Trophoblast cell (in vitro differentiated cells and primary cell): ENCODE results near the gene SLC16A8.

Source experiments
- DNase-seq, 2 donors: peaks; one replicate each; pipeline ENCODE4 v3.0.0-alpha.2; 2016
- H2AFZ ChIP-seq: 2 replicates; pipeline ENCODE4 v1.6.1; 2013; ENCODE audit warnings: low read length, moderate library complexity, mild to moderate bottlenecking; ENCODE audit not compliant: insufficient read depth, poor library complexity
- H2AK5ac ChIP-seq: 2 replicates; pipeline ENCODE4 v1.6.1; 2013; ENCODE audit warnings: mild to moderate bottlenecking, low read length
- H2BK120ac ChIP-seq: 2 replicates; pipeline ENCODE4 v1.6.1; 2013; ENCODE audit warnings: low read length, mild to moderate bottlenecking, moderate library complexity; ENCODE audit not compliant: insufficient read depth, poor library complexity
- H2BK12ac ChIP-seq: 2 replicates; pipeline ENCODE4 v1.6.1; 2013; ENCODE audit warnings: mild to moderate bottlenecking, low read length, moderate library complexity
- H2BK5ac ChIP-seq: 2 replicates; pipeline ENCODE4 v1.6.1; 2013; ENCODE audit warnings: low read length, low read depth, moderate library complexity, mild to moderate bottlenecking; ENCODE audit not compliant: poor library complexity
- H3K14ac ChIP-seq: 2 replicates; pipeline ENCODE4 v1.6.1; 2013; ENCODE audit warnings: mild to moderate bottlenecking, low read length
- H3K18ac ChIP-seq: 2 replicates; pipeline ENCODE4 v1.6.1; 2013; ENCODE audit warnings: mild to moderate bottlenecking, low read length
- H3K23ac ChIP-seq: 2 replicates; pipeline ENCODE4 v1.6.1; 2013; ENCODE audit warnings: low read length
- H3K27ac ChIP-seq: 2 replicates; pipeline ENCODE4 v1.5.1; 2013; ENCODE audit warnings: low read depth, mild to moderate bottlenecking, inconsistent platforms, low read length, moderate library complexity
- H3K27me3 ChIP-seq: 2 replicates; pipeline ENCODE4 v1.6.1; 2013; ENCODE audit warnings: inconsistent platforms, mild to moderate bottlenecking, low read length, moderate library complexity; ENCODE audit not compliant: insufficient read depth
- H3K36me3 ChIP-seq, 2 experiments: 1 replicate in 1 of 2; 2 replicates in 1 of 2; pipeline ENCODE4 v1.6.1; 2013; ENCODE audit warnings: low read length in 2 of 2, mild to moderate bottlenecking in 2 of 2, moderate library complexity in 1 of 2; ENCODE audit not compliant: insufficient read depth in 2 of 2, control insufficient read depth in 1 of 2
- H3K4ac ChIP-seq: 2 replicates; pipeline ENCODE4 v1.6.1; 2013; ENCODE audit warnings: low read depth, mild to moderate bottlenecking, low read length, moderate library complexity
- H3K4me1 ChIP-seq, 2 experiments: 1 replicate in 1 of 2; 2 replicates in 1 of 2; pipeline ENCODE4 v1.6.1; 2013; ENCODE audit warnings: low read length in 2 of 2, mild to moderate bottlenecking in 2 of 2, moderate library complexity in 1 of 2; ENCODE audit not compliant: insufficient read depth in 2 of 2, control insufficient read depth in 1 of 2
- H3K4me2 ChIP-seq: 2 replicates; pipeline ENCODE4 v1.6.1; 2013; ENCODE audit warnings: inconsistent platforms, mild to moderate bottlenecking, low read length, moderate library complexity
- H3K4me3 ChIP-seq: 2 replicates; pipeline ENCODE4 v1.5.1; 2013; ENCODE audit warnings: mild to moderate bottlenecking, low read depth, low read length, inconsistent platforms
- H3K79me1 ChIP-seq: one replicate; pipeline ENCODE4 v1.6.1; 2013; ENCODE audit warnings: low read length
- H3K79me2 ChIP-seq: 2 replicates; pipeline ENCODE4 v1.6.1; 2013; ENCODE audit warnings: low read length, mild to moderate bottlenecking; ENCODE audit not compliant: control insufficient read depth, insufficient read depth, poor library complexity
- H3K9ac ChIP-seq: 2 replicates; pipeline ENCODE4 v1.6.1; 2013; ENCODE audit warnings: mild to moderate bottlenecking, low read length
- H3K9me3 ChIP-seq: 2 replicates; pipeline ENCODE4 v1.6.1; 2013; ENCODE audit warnings: low read depth, mild to moderate bottlenecking, control low read depth, inconsistent platforms, low read length; ENCODE audit not compliant: insufficient read depth
- H4K12ac ChIP-seq: 2 replicates; pipeline ENCODE4 v1.6.1; 2013; ENCODE audit warnings: low read depth, mild to moderate bottlenecking, low read length, moderate library complexity
- H4K8ac ChIP-seq: 2 replicates; pipeline ENCODE4 v1.6.1; 2013; ENCODE audit warnings: low read depth, mild to moderate bottlenecking, low read length, moderate library complexity
- H4K91ac ChIP-seq: one replicate; pipeline ENCODE4 v1.6.1; 2013; ENCODE audit warnings: low read depth, mild to moderate bottlenecking, low read length, moderate library complexity
- WGBS: extraction: QIAGEN DNeasy Blood & Tissue Kit; methylation state at CpG from one replicate; pipeline ENCODE4 v1.1.7; 2013; ENCODE audit warnings: missing lambda C conversion rate; ENCODE audit not compliant: insufficient read length, insufficient coverage; ENCODE audit errors: extremely low coverage; 5-methylcytosine and 5-hydroxymethylcytosine counted together

Gene SLC16A8

GRCh38 chr22:38126928-38127668 is 43.1 kb upstream of the SLC16A8 start:
- Histone ChIP-seq H2BK5ac (no peak overlapping the region), H3K36me3 (peaks cover 0 to 4% of the 10 kb centered on the region in 2 experiments), H3K79me2 (no peaks in the 10 kb centered on the region), H3K79me1 (no peaks in the 10 kb centered on the region), H3K27ac (no peak overlapping the region), H3K9me3 (peaks cover 3% of the 10 kb centered on the region), H3K4me2 (no peak overlapping the region), H3K4me3 (no peak overlapping the region), H3K23ac (no peak overlapping the region), H3K4me1 (peaks cover 4% of the 10 kb centered on the region in 2 experiments), H4K12ac (no peak overlapping the region), H4K8ac (no peak overlapping the region), H2AK5ac (no peak overlapping the region), H2BK120ac (no peak overlapping the region), H4K91ac (no peak overlapping the region), H3K27me3 (no peaks in the 10 kb centered on the region), H2AFZ (no peak overlapping the region), H2BK12ac (no peak overlapping the region), H3K14ac (no peak overlapping the region), H3K9ac (no peak overlapping the region), H3K4ac (no peak overlapping the region), H3K18ac (no peak overlapping the region)
- no CpG with 5 or more reads among the region's 23 CpGs for WGBS
- no peak for DNase-seq

GRCh38 chr22:38125751-38126201 is 41.8 kb upstream of the SLC16A8 start:
- H3K79me2 ChIP-seq = no peaks in the 10 kb centered on the region
- peaks cover 3% of the 10 kb centered on the region for H3K9me3 ChIP-seq
- H4K8ac ChIP-seq = no peak overlapping the region
- H3K23ac ChIP-seq = no peak overlapping the region
- H3K27ac ChIP-seq = no peak overlapping the region
- no peak overlapping the region for H2BK12ac ChIP-seq
- no peak overlapping the region for H3K14ac ChIP-seq
- no peaks in the 10 kb centered on the region for H3K27me3 ChIP-seq
- no peak for DNase-seq
- H3K4me1 ChIP-seq = peaks cover 4% of the 10 kb centered on the region in 2 experiments
- H3K4ac ChIP-seq = no peak overlapping the region
- H2BK5ac ChIP-seq = no peak overlapping the region
- no peak overlapping the region for H4K12ac ChIP-seq
- WGBS = no CpG with 5 or more reads among the region's 11 CpGs
- no peak overlapping the region for H2AFZ ChIP-seq
- no peak overlapping the region for H3K4me3 ChIP-seq
- no peak overlapping the region for H3K9ac ChIP-seq
- no peak overlapping the region for H3K4me2 ChIP-seq
- H2AK5ac ChIP-seq = no peak overlapping the region
- H2BK120ac ChIP-seq = no peak overlapping the region
- no peaks in the 10 kb centered on the region for H3K79me1 ChIP-seq
- H3K18ac ChIP-seq = no peak overlapping the region
- H4K91ac ChIP-seq = no peak overlapping the region
- H3K36me3 ChIP-seq = peaks cover 0 to 4% of the 10 kb centered on the region in 2 experiments

GRCh38 chr22:38125038-38125610 is 41.1 kb upstream of the SLC16A8 start:
- no peak overlapping the region for H3K18ac ChIP-seq

GRCh38 chr22:38124236-38124974 is 40.4 kb upstream of the SLC16A8 start:
- H2BK12ac ChIP-seq = no peak overlapping the region
- H3K36me3 ChIP-seq = peaks cover 0 to 4% of the 10 kb centered on the region in 2 experiments
- no peak overlapping the region for H2AFZ ChIP-seq
- no peak overlapping the region for H3K4me3 ChIP-seq
- peaks cover 3% of the 10 kb centered on the region for H3K9me3 ChIP-seq
- no peaks in the 10 kb centered on the region for H3K79me2 ChIP-seq
- no peak overlapping the region for H3K18ac ChIP-seq
- H2BK120ac ChIP-seq = no peak overlapping the region
- H4K12ac ChIP-seq = no peak overlapping the region
- no CpG with 5 or more reads among the region's 21 CpGs for WGBS
- no peak overlapping the region for H3K4me2 ChIP-seq
- H4K8ac ChIP-seq = no peak overlapping the region
- no peak overlapping the region for H2BK5ac ChIP-seq
- no peaks in the 10 kb centered on the region for H3K79me1 ChIP-seq
- H3K4me1 ChIP-seq = peaks cover 4% of the 10 kb centered on the region in 2 experiments
- H3K27ac ChIP-seq = no peak overlapping the region
- H4K91ac ChIP-seq = no peak overlapping the region
- no peak overlapping the region for H3K9ac ChIP-seq
- no peak overlapping the region for H3K4ac ChIP-seq
- DNase-seq = no peak
- no peak overlapping the region for H3K14ac ChIP-seq
- H2AK5ac ChIP-seq = no peak overlapping the region
- H3K27me3 ChIP-seq = no peaks in the 10 kb centered on the region
- no peak overlapping the region for H3K23ac ChIP-seq

More at GRCh38 chr22:38125038-38125610, 41.1 kb upstream of the SLC16A8 start:
- no peak overlapping the region for H4K91ac ChIP-seq
- H3K4me2 ChIP-seq = no peak overlapping the region
- no peak overlapping the region for H4K8ac ChIP-seq
- H4K12ac ChIP-seq = no peak overlapping the region
- peaks cover 3% of the 10 kb centered on the region for H3K9me3 ChIP-seq
- H3K27ac ChIP-seq = no peak overlapping the region
- no peak overlapping the region for H3K23ac ChIP-seq
- WGBS = no CpG with 5 or more reads among the region's 14 CpGs
- DNase-seq = no peak
- H2AK5ac ChIP-seq = no peak overlapping the region
- H3K27me3 ChIP-seq = no peaks in the 10 kb centered on the region
- H2AFZ ChIP-seq = no peak overlapping the region
- no peak overlapping the region for H2BK5ac ChIP-seq
- no peak overlapping the region for H2BK12ac ChIP-seq
- H3K79me1 ChIP-seq = no peaks in the 10 kb centered on the region
- no peaks in the 10 kb centered on the region for H3K79me2 ChIP-seq
- peaks cover 0 to 4% of the 10 kb centered on the region in 2 experiments for H3K36me3 ChIP-seq
- H3K9ac ChIP-seq = no peak overlapping the region
- no peak overlapping the region for H3K14ac ChIP-seq
- H3K4ac ChIP-seq = no peak overlapping the region
- peaks cover 4% of the 10 kb centered on the region in 2 experiments for H3K4me1 ChIP-seq
- H3K4me3 ChIP-seq = peak overlapping the region; percentile 49
- no peak overlapping the region for H2BK120ac ChIP-seq
